HFF-Myc (cell line): ENCODE results near the gene SLC1A7.

Experiments used
- DNase-seq: peaks from one replicate; pipeline ENCODE4 v3.0.0-alpha.2; 2011; ENCODE audit warnings: low read depth; ENCODE audit errors: extremely low read depth
- H3K4me3 ChIP-seq: replicated peaks from 2 replicates; pipeline ENCODE4 v1.5.1; 2011; ENCODE audit warnings: low read depth, mild to moderate bottlenecking, control low read depth, low read length
- TF ChIP-seq, protein P1 (sequence below): IDR thresholded peaks from 2 replicates; pipeline ENCODE4 v1.5.1; 2012; ENCODE audit warnings: mild to moderate bottlenecking, low read depth, low read length, control low read depth; ENCODE audit errors: missing control alignments

Gene SLC1A7

DNA sequence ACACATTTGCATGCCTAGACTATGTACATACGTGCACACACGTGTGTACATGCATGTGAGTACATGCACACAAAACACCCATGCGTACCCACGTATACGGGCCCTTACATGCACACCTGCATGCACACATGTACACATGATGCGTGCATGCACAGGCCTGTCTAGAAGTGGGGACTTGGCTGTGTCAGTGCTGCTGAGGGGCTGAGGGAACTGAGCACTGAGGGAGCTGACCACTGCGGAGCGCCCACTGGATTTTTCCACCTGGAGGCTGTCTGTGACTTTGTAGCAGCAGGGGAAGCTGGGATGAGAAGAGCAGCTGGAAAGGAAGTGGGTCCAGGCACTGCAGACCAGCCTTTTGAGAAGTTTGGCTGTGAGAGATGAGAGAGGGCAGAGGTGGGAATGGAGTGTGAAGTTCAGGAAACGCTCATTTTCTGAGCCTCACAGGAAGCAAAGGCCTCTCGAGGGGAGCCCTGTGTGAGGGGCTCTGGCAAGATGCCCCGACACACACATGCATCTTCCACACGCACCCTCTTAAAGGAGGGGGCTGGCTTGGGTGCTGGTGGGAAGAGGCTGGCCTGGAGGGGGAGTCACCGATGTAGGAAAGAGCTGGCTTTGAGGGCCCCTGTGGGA is 59.5 kb downstream of the SLC1A7 start:
- TF ChIP-seq, protein P1, sequence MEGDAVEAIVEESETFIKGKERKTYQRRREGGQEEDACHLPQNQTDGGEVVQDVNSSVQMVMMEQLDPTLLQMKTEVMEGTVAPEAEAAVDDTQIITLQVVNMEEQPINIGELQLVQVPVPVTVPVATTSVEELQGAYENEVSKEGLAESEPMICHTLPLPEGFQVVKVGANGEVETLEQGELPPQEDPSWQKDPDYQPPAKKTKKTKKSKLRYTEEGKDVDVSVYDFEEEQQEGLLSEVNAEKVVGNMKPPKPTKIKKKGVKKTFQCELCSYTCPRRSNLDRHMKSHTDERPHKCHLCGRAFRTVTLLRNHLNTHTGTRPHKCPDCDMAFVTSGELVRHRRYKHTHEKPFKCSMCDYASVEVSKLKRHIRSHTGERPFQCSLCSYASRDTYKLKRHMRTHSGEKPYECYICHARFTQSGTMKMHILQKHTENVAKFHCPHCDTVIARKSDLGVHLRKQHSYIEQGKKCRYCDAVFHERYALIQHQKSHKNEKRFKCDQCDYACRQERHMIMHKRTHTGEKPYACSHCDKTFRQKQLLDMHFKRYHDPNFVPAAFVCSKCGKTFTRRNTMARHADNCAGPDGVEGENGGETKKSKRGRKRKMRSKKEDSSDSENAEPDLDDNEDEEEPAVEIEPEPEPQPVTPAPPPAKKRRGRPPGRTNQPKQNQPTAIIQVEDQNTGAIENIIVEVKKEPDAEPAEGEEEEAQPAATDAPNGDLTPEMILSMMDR = no peak
- no peak overlapping the region for H3K4me3 ChIP-seq
- DNase-seq = no peak

DNA sequence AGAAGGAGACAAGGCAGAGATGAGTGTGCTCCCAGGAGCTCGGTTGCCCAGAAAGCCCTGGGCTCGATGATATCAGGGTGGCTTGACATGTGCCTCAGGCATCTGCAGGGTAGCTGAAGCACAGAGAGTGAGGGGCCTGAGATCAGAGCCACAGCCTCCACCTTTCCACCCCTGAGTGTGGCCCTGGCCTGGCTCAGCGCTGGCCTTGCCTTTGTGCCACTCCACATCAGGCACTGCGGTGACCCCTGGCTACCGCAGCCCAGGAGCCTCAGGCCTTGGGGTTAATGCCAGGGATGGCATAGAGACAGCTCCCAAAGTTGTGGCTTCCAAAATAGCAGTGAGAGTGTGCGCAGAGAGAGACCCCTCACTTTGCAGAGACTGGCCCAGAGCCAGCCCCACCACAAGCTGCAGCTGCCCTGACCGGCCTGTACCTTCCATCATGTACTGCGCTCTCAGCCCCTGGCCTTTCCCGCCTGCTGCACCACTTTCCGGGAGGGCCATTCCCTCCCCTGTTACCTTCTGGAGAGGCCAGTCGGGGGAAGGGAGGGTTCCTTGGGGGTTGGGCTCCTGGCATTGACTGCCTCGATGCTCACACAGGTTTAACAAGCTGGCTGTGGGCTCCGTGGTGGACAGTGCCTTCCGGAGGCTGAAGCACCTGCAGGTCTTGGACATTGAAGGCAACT is 60.9 kb downstream of the SLC1A7 start:
- TF ChIP-seq, protein P1 = no peak
- H3K4me3 ChIP-seq = no peak overlapping the region
- DNase-seq = no peak

DNA sequence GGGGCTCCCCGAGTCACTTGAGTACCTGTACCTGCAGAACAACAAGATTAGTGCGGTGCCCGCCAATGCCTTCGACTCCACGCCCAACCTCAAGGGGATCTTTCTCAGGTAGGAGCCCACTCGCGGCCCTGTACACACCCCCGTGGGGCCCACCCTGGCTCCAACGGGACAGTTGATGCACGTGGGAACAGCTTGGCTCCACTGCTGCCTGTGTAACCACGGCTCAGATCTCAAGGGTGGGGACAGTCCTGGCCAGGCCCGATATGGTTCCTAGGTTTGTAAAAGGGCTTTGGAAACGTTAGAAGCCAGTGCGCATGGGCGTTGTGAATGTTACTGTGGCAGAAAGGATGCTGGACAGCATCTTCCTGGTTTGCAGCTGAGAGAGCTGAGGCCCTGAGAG is 61.7 kb downstream of the SLC1A7 start:
- DNase-seq = no peak
- TF ChIP-seq, protein P1 = no peak
- no peak overlapping the region for H3K4me3 ChIP-seq

DNA sequence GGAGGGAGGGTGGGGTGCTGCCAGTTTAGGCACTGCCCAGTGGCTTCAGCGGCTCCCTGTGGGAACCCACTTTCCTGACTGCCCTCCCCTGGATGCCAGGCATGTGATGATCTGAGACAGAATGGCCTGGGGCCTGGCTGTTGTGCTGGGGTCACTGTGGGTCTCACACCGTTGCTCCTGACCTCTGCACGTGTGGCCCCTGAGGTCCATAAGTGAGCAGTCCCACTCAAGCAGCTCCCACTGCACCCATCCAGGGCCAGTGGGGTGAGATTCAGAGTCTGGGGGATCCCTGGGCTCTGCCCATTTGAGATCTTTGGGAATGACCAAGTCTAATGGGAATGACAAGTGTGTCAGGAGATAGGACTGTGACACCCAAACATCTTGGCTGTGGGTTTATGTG is 62.4 kb downstream of the SLC1A7 start:
- TF ChIP-seq, protein P1 = no peak

DNA sequence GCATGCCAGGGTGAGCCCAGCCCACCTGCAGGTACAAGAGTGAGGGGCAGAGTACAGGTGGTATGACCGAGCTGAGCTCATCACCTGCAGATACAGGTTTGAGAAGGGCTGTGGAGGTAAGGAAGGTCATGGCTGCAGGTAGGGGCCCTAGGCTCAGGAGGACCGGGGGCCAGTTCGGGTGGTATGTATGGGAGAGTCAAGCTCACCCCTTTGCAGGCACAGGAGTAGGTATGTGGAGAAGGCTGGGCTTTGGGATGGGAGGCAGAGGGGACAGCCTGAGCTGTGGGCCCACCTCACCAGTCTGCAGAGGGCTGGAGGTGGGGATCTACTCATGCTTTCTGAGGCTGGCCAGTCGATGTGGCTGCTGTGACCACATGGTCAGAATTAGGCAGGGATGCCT is 63.2 kb downstream of the SLC1A7 start:
- no peak for DNase-seq
- TF ChIP-seq, protein P1 = no peak
- H3K4me3 ChIP-seq = no peak overlapping the region

More for the DNA sequence above, 62.4 kb downstream of the SLC1A7 start:
- DNase-seq = no peak
- no peak overlapping the region for H3K4me3 ChIP-seq

DNA sequence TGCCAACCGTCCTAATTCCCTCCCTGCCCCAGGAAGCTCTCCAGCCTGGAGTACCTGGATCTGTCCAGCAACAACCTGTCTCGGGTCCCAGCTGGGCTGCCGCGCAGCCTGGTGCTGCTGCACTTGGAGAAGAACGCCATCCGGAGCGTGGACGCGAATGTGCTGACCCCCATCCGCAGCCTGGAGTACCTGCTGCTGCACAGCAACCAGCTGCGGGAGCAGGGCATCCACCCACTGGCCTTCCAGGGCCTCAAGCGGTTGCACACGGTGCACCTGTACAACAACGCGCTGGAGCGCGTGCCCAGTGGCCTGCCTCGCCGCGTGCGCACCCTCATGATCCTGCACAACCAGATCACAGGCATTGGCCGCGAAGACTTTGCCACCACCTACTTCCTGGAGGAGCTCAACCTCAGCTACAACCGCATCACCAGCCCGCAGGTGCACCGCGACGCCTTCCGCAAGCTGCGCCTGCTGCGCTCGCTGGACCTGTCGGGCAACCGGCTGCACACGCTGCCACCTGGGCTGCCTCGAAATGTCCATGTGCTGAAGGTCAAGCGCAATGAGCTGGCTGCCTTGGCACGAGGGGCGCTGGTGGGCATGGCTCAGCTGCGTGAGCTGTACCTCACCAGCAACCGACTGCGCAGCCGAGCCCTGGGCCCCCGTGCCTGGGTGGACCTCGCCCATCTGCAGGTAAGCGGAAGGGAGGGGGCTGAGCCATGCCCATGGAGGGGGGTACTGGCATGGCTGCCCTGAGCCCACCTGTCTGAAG is 63.9 kb downstream of the SLC1A7 start:
- no peak for DNase-seq
- no peak overlapping the region for H3K4me3 ChIP-seq
- TF ChIP-seq, protein P1 = no peak
